HG03108 (cell line): ENCODE data around the gene HMG20A.

Experiments used
- ATAC-seq: cut with Tn5 transposase; IDR thresholded peaks from one replicate; pipeline ENCODE4 v1.9.1; 2021; ENCODE audit warnings: moderate library complexity; ENCODE audit not compliant: unreplicated experiment

Gene HMG20A

DNA sequence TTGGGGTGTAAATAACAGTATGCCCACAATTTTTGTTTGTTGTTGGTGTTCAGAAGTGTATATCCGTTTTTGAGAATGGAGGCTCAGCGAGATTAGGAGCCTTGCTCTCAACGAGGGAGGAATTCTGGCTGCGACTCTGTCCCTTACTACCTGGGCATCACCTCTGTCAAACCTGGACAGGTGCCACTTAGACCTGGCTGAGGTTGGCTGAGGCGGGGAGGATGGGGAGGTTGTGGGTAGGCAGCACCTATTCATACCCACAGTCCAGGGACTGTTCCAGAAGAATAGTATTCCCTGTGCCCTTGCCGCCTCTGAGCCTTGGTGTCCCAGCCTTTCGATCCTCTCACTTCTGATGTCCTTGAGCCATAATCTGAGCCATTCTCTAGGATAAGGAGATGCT, 112.2 kb downstream of the HMG20A start:
- no peak for ATAC-seq

DNA sequence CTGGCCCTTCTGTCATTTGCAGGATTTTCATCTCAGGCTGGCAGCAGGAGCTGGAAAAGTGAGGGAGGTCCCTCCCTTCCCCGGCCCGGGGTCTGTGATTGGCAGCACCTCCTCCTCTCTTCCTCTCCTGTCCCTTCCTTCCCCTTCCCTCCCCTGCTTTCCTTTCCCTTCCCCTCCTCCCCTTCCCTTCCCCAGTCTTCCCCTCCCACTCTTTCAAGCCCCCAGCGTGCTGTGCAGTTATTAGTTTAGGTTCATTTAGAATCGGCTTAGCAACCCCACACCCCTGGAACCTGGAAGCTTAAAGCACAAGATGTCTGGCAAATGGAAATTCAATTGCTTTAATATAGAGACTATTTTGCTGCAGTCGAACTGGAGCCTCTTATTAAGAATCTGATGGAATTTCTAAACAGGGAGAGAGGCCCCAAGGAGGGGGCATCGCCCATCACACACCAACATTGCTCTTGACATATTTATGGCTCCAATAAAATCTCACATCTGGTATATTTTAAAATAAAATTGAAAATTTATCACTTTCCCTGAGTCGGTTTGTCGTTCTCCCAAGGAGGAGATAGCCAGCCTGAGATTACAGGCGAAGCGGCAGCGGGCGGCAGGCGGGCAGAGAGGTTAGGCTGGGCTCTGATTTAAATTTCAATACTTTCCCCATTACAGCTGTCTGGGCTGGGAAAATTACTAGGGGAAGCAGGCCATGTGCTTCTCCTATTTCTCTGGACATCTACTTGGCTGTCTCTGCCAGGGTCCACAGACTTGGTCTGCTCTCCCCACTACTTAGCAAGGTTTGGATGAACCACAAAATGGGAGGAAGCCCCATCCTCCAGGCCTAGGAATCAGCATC, 113.1 kb downstream of the HMG20A start:
- ATAC-seq: no peak
